ENCODE measurements around the gene HAUS6.
"Not testable (repeated sequence)": the region's sequence is repeated elsewhere in the genome, so short reads cannot be mapped to it uniquely, and the experiment has no call there.

Gene HAUS6

GRCh38 chr9:19104515-19105282, 2.0 kb upstream of the HAUS6 start:
- Histone ChIP-seq H3K9me2 (replicated peaks; ENCODE audit: insufficient read depth, low read length) (no peaks in the 10 kb centered on the region), H3K27me3 (replicated peaks; ENCODE audit: insufficient read depth, low read length) (no peaks in the 10 kb centered on the region), H3K9me3 (replicated peaks; ENCODE audit: insufficient read depth, low read length) (no peaks in the 10 kb centered on the region), H3K4me1 (ENCODE audit: low read length) (no peaks in the 10 kb centered on the region), H3K36me3 (replicated peaks; ENCODE audit: insufficient read depth, low read length) (no peaks in the 10 kb centered on the region), H3K27ac (ENCODE audit: low read length) (no peak overlapping the region), H2AFZ (ENCODE audit: low read length) (no peak overlapping the region), H3K79me2 (ENCODE audit: low read length) (peaks cover 26% of the 10 kb centered on the region), H3K4me3 (ENCODE audit: low read length) (no peak overlapping the region), H3K4me2 (ENCODE audit: low read depth, low read length) (no peak overlapping the region), H4K20me1 (ENCODE audit: insufficient read depth, low read length) (no peaks in the 10 kb centered on the region), H3F3A (ENCODE audit: insufficient read depth, low read length) (no peaks in the 10 kb centered on the region), H3K9ac (ENCODE audit: low read length) (no peak overlapping the region)
- DNase-seq: no peak
- TF ChIP-seq EZH2 (optimal IDR thresholded peaks at IDR 0.05; ENCODE audit: low read depth, low read length): no peak
- TF ChIP-seq EZH2phosphoT487 (IDR thresholded peaks at IDR 0.05; ENCODE audit: low read length): no peak
- no peak for TF ChIP-seq CTCF (IDR thresholded peaks at IDR 0.05; ENCODE audit: low read length)

- no peaks in the 10 kb centered on the region for H3K9me2 ChIP-seq (replicated peaks; ENCODE audit: insufficient read depth, low read length)
- peak overlapping the region; percentile 61 for H3K9ac ChIP-seq (ENCODE audit: low read length)
- H3F3A ChIP-seq (ENCODE audit: insufficient read depth, low read length): peaks cover 5% of the 10 kb centered on the region; the same call in 1 of the 2 replicates
- peak; percentile 25 for DNase-seq
- peaks cover 33% of the 10 kb centered on the region for H3K79me2 ChIP-seq (ENCODE audit: low read length)
- peak overlapping the region; percentile 31; the same call in 1 of the 2 replicates for H3K27ac ChIP-seq (ENCODE audit: low read length)
- H4K20me1 ChIP-seq (ENCODE audit: insufficient read depth, low read length): no peaks in the 10 kb centered on the region
- no peak for TF ChIP-seq CTCF (IDR thresholded peaks at IDR 0.05; ENCODE audit: low read length)
- TF ChIP-seq EZH2 (optimal IDR thresholded peaks at IDR 0.05; ENCODE audit: low read depth, low read length): no peak
- TF ChIP-seq EZH2phosphoT487 (IDR thresholded peaks at IDR 0.05; ENCODE audit: low read length): no peak
- H3K4me2 ChIP-seq (ENCODE audit: low read depth, low read length): peak overlapping the region; percentile 62
- H3K4me1 ChIP-seq (ENCODE audit: low read length): no peaks in the 10 kb centered on the region
- no peaks in the 10 kb centered on the region for H3K36me3 ChIP-seq (replicated peaks; ENCODE audit: insufficient read depth, low read length)
- H3K4me3 ChIP-seq (ENCODE audit: low read length): peak overlapping the region; percentile 73
- no peaks in the 10 kb centered on the region for H3K9me3 ChIP-seq (replicated peaks; ENCODE audit: insufficient read depth, low read length)
- no peak overlapping the region for H2AFZ ChIP-seq (ENCODE audit: low read length)
- H3K27me3 ChIP-seq (replicated peaks; ENCODE audit: insufficient read depth, low read length): no peaks in the 10 kb centered on the region
These were observed 498 bp downstream of the HAUS6 start for GRCh38 chr9:19102181-19102630.

GRCh38 chr9:19101203-19101602, 1.5 kb downstream of the HAUS6 start:
- TF ChIP-seq EZH2phosphoT487 (IDR thresholded peaks at IDR 0.05; ENCODE audit: low read length) (no peak), CTCF (IDR thresholded peaks at IDR 0.05; ENCODE audit: low read length) (no peak), EZH2 (optimal IDR thresholded peaks at IDR 0.05; ENCODE audit: low read depth, low read length) (no peak)
- no peaks in the 10 kb centered on the region; the same call in 1 of the 2 replicates for H4K20me1 ChIP-seq (ENCODE audit: insufficient read depth, low read length)
- H3K79me2 ChIP-seq (ENCODE audit: low read length): peaks cover 33% of the 10 kb centered on the region
- H3F3A ChIP-seq (ENCODE audit: insufficient read depth, low read length): peaks cover 5% of the 10 kb centered on the region; the same call in 1 of the 2 replicates
- H3K9ac ChIP-seq (ENCODE audit: low read length): no peak overlapping the region
- no peak for DNase-seq
- H3K4me3 ChIP-seq (ENCODE audit: low read length): no peak overlapping the region
- H3K27ac ChIP-seq (ENCODE audit: low read length): no peak overlapping the region
- H3K27me3 ChIP-seq (replicated peaks; ENCODE audit: insufficient read depth, low read length): no peaks in the 10 kb centered on the region
- no peak overlapping the region for H3K4me2 ChIP-seq (ENCODE audit: low read depth, low read length)
- no peaks in the 10 kb centered on the region for H3K9me3 ChIP-seq (replicated peaks; ENCODE audit: insufficient read depth, low read length)
- H2AFZ ChIP-seq (ENCODE audit: low read length): no peak overlapping the region
- no peaks in the 10 kb centered on the region for H3K9me2 ChIP-seq (replicated peaks; ENCODE audit: insufficient read depth, low read length)
- H3K36me3 ChIP-seq (replicated peaks; ENCODE audit: insufficient read depth, low read length): no peaks in the 10 kb centered on the region
- H3K4me1 ChIP-seq (ENCODE audit: low read length): 0 out of 2 replicates have a peak, but pooled peaks cover 2% of the 10 kb centered on the region

GRCh38 chr9:19097431-19097830, 5.3 kb downstream of the HAUS6 start:
- not testable (repeated sequence) for H2AFZ ChIP-seq (ENCODE audit: low read length); H3F3A ChIP-seq (ENCODE audit: insufficient read depth, low read length); H3K9me2 ChIP-seq (replicated peaks; ENCODE audit: insufficient read depth, low read length); DNase-seq; H4K20me1 ChIP-seq (ENCODE audit: insufficient read depth, low read length); H3K36me3 ChIP-seq (replicated peaks; ENCODE audit: insufficient read depth, low read length); H3K4me1 ChIP-seq (ENCODE audit: low read length); H3K27ac ChIP-seq (ENCODE audit: low read length); H3K4me3 ChIP-seq (ENCODE audit: low read length); H3K9me3 ChIP-seq (replicated peaks; ENCODE audit: insufficient read depth, low read length); H3K9ac ChIP-seq (ENCODE audit: low read length); H3K27me3 ChIP-seq (replicated peaks; ENCODE audit: insufficient read depth, low read length)
- H3K4me2 ChIP-seq (ENCODE audit: low read depth, low read length): peak overlapping the region; percentile 27; the same call in 1 of the 2 replicates
- H3K79me2 ChIP-seq (ENCODE audit: low read length): peaks cover 33% of the 10 kb centered on the region
